SU-DHL-6 (cell line): ENCODE data around the gene ANKRD17.

Source experiments
- H2AFZ ChIP-seq: fragments of 200-600 bp; sonication (generic); 2 replicates; pipeline ENCODE4 v1.6.1; 2014; ENCODE audit warnings: low read depth, mild to moderate bottlenecking, moderate library complexity, mixed read lengths, antibody characterized with exemption, low read length; ENCODE audit not compliant: severe bottlenecking
- H3F3A ChIP-seq: fragments of 200-600 bp; shearing (Covaris generic); 2 replicates; pipeline ENCODE4 v1.6.0; 2016; ENCODE audit warnings: antibody characterized with exemption, mild to moderate bottlenecking; ENCODE audit not compliant: insufficient read depth
- H3K27ac ChIP-seq: fragments of 200-600 bp; sonication (generic); 2 replicates; pipeline ENCODE4 v1.5.1; 2016; ENCODE audit warnings: low read depth, mild to moderate bottlenecking, low read length, moderate library complexity, mixed read lengths
- H3K27me3 ChIP-seq: fragments of 200-600 bp; sonication (generic), shearing (Covaris generic); 2 replicates; pipeline ENCODE4 v1.6.0; 2014; ENCODE audit warnings: mild to moderate bottlenecking, low read length
- H3K36me3 ChIP-seq: fragments of 200-600 bp; sonication (generic); 2 replicates; pipeline ENCODE4 v1.6.1; 2014; ENCODE audit warnings: mild to moderate bottlenecking, low read length, mixed read lengths
- H3K4me2 ChIP-seq: fragments of 300-600, 200-600 bp; shearing (Covaris generic), sonication (generic); 2 replicates; pipeline ENCODE4 v1.6.0; 2014; ENCODE audit warnings: low read length, low read depth, mild to moderate bottlenecking; ENCODE audit not compliant: poor library complexity, severe bottlenecking
- H3K4me3 ChIP-seq: fragments of 200-600 bp; sonication (generic); 2 replicates; pipeline ENCODE4 v1.5.1; 2014; ENCODE audit warnings: antibody characterized with exemption, low read length, mild to moderate bottlenecking, mixed read lengths; ENCODE audit not compliant: insufficient read depth, poor library complexity, severe bottlenecking
- H3K79me2 ChIP-seq: fragments of 200-600 bp; sonication (generic); 2 replicates; pipeline ENCODE4 v1.6.1; 2014; ENCODE audit warnings: mild to moderate bottlenecking, low read length, moderate library complexity; ENCODE audit not compliant: insufficient read depth
- H3K9ac ChIP-seq: fragments of 200-600 bp; sonication (generic); 2 replicates; pipeline ENCODE4 v1.7.0; 2014; ENCODE audit warnings: mild to moderate bottlenecking, low read length
- H3K9me2 ChIP-seq: fragments of 200-600 bp; sonication (generic); replicated peaks from 2 replicates; pipeline ENCODE4 v1.6.1; 2014; ENCODE audit warnings: low read length; ENCODE audit not compliant: insufficient read depth
- H3K9me3 ChIP-seq: fragments of 200-600 bp; sonication (generic); 2 replicates; pipeline ENCODE4 v1.6.1; 2014; ENCODE audit warnings: low read length, mixed read lengths; ENCODE audit not compliant: insufficient read depth
- H4K20me1 ChIP-seq: fragments of 200-600 bp; sonication (generic); 2 replicates; pipeline ENCODE4 v1.6.1; 2014; ENCODE audit warnings: low read depth, mild to moderate bottlenecking, antibody characterized with exemption, low read length, moderate library complexity, mixed read lengths
- EZH2phosphoT487 ChIP-seq: fragments of 200-600 bp; sonication (generic), shearing (Covaris generic); conservative IDR thresholded peaks from 2 replicates; pipeline ENCODE4 v1.6.1; 2018; ENCODE audit warnings: mild to moderate bottlenecking, antibody characterized with exemption, low read length, moderate library complexity, mixed read lengths
- TF ChIP-seq, protein P1 (sequence below): fragments of 200-600 bp; sonication (generic); IDR thresholded peaks from one replicate; pipeline ENCODE4 v1.5.1; 2017; ENCODE audit warnings: antibody characterized with exemption, mild to moderate bottlenecking, low read length, moderate library complexity; ENCODE audit not compliant: insufficient read depth, poor library complexity, severe bottlenecking

ANKRD17 gene

DNA sequence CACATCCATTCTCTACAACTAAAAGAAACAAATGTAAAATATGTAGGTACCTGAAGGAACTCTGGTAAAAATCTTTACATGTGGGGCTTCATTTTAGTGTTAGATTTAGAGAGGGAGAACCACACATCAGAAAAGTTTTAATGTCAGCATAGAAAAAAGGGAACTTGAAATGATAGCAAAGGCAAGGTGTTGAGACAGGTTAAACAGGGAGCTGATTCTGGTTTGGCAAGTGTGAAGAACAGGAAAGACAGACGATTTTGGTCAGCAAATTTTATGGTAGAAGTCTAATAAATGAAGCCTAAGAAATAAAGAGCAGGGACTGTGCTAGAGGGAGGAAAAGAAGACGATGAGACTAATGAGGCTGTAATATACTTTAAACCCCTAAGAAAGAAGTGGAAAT, 121.5 kb downstream of the ANKRD17 start:
- Histone ChIP-seq H3K27ac (no peak overlapping the region), H3K27me3 (no peaks in the 10 kb centered on the region), H3K9me3 (no peaks in the 10 kb centered on the region), H3K9ac (no peak overlapping the region), H4K20me1 (no peaks in the 10 kb centered on the region), H3K4me2 (no peak overlapping the region), H3F3A (no peaks in the 10 kb centered on the region), H3K9me2 (no peaks in the 10 kb centered on the region), H2AFZ (no peak overlapping the region), H3K4me3 (no peak overlapping the region), H3K79me2 (no peaks in the 10 kb centered on the region), H3K36me3 (peaks cover 7% of the 10 kb centered on the region; the same call in 1 of the 2 replicates)
- no peak for TF ChIP-seq EZH2phosphoT487
- TF ChIP-seq, protein P1, sequence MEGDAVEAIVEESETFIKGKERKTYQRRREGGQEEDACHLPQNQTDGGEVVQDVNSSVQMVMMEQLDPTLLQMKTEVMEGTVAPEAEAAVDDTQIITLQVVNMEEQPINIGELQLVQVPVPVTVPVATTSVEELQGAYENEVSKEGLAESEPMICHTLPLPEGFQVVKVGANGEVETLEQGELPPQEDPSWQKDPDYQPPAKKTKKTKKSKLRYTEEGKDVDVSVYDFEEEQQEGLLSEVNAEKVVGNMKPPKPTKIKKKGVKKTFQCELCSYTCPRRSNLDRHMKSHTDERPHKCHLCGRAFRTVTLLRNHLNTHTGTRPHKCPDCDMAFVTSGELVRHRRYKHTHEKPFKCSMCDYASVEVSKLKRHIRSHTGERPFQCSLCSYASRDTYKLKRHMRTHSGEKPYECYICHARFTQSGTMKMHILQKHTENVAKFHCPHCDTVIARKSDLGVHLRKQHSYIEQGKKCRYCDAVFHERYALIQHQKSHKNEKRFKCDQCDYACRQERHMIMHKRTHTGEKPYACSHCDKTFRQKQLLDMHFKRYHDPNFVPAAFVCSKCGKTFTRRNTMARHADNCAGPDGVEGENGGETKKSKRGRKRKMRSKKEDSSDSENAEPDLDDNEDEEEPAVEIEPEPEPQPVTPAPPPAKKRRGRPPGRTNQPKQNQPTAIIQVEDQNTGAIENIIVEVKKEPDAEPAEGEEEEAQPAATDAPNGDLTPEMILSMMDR: no peak

DNA sequence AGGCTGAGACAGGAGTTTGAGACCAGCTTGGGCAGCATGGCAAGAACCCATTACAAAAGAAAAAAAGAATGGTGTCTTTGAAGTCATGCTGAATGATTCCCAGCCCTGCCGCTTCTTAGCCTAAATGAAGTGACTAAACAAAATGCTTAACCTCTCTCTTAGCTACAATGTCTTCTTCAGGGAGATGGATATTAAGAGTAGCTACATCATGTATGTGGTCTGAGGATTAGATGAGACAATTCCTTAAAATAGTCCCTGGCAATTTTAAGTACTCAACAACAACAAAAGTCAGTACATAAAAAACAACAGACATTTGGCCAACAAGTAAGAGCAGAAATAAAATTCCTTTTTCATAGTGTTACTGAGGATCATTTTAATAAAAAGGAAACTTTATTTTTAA, 124.8 kb downstream of the ANKRD17 start:
- Histone ChIP-seq H3K27me3 (no peaks in the 10 kb centered on the region), H3F3A (no peaks in the 10 kb centered on the region), H3K9ac (no peak overlapping the region), H3K4me2 (no peak overlapping the region), H3K36me3 (no peaks in the 10 kb centered on the region; the same call in 1 of the 2 replicates), H3K9me3 (no peaks in the 10 kb centered on the region), H4K20me1 (no peaks in the 10 kb centered on the region), H2AFZ (no peak overlapping the region), H3K9me2 (no peaks in the 10 kb centered on the region), H3K4me3 (no peak overlapping the region), H3K79me2 (no peaks in the 10 kb centered on the region), H3K27ac (no peak overlapping the region)
- TF ChIP-seq EZH2phosphoT487: no peak
- TF ChIP-seq, protein P1: no peak

DNA sequence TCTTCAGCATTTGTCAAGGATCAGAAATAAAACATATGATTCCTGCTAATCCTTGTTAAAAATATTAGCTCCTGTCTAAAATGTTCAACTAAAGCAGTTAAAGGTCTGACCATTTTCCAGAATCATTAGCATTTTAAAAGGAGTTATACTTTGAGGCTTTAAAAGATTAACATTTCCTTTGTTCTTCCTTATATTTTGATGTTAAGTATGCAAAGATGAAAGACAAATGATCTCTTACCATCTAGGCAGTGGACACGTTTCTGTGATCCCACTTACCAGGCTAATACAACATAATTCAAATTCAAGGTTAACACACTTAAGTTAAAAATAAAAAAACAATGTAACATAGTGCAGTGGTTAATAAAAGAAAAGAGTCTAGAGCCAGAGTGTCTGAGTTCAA, 127.3 kb downstream of the ANKRD17 start:
- Histone ChIP-seq H4K20me1 (no peaks in the 10 kb centered on the region), H3K9ac (no peak overlapping the region), H3F3A (no peaks in the 10 kb centered on the region), H3K27ac (no peak overlapping the region), H3K27me3 (no peaks in the 10 kb centered on the region), H3K9me2 (no peaks in the 10 kb centered on the region), H3K79me2 (no peaks in the 10 kb centered on the region), H2AFZ (no peak overlapping the region), H3K36me3 (no peaks in the 10 kb centered on the region; the same call in 1 of the 2 replicates), H3K4me2 (no peak overlapping the region), H3K4me3 (no peak overlapping the region), H3K9me3 (no peaks in the 10 kb centered on the region)
- no peak for TF ChIP-seq EZH2phosphoT487
- TF ChIP-seq, protein P1: no peak

DNA sequence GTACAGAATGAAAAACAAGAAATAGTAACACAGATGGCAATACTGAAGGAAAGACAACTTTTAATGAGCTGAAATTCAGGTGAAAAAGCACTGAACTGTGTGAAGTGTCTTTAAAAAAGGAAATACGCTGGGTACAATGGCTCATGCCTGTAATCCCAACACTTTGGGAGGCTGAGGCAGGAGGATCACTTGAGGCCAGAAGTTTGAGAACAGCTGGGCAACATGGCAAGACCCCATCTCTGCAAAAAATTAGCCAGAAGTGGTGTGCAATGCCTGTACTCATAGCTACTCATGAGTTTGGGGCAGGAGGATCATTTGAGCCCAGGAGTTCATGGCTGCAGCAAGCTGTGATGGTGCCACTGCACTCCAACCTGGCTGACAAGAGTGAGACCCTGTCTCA, 129.3 kb downstream of the ANKRD17 start:
- Histone ChIP-seq H3K9me3 (no peaks in the 10 kb centered on the region), H3K36me3 (no peaks in the 10 kb centered on the region; the same call in 1 of the 2 replicates), H3K9ac (no peak overlapping the region), H3K27me3 (no peaks in the 10 kb centered on the region), H3F3A (no peaks in the 10 kb centered on the region), H3K4me3 (no peak overlapping the region), H3K27ac (no peak overlapping the region), H2AFZ (no peak overlapping the region), H3K79me2 (no peaks in the 10 kb centered on the region), H3K9me2 (no peaks in the 10 kb centered on the region), H3K4me2 (no peak overlapping the region), H4K20me1 (no peaks in the 10 kb centered on the region)
- TF ChIP-seq, protein P1: no peak
- no peak for TF ChIP-seq EZH2phosphoT487
